HepG2 (cell line): ENCODE data around the gene SIRT7. TPM values are rescaled to one million over a fixed set of nuclear protein-coding genes. Genes with fewer than 3 reads are reported as not detected.
A peak's percentile ranks its signal among the peaks of the same experiment; 100 is the strongest.

ENCODE experiments used
- BORCS8-MEF2B ChIP-seq: sonication (generic); formaldehyde crosslinking; IDR thresholded peaks from 2 replicates; pipeline ENCODE4 v1.8.0; 2022; ENCODE audit warnings: mild to moderate bottlenecking, missing genetic modification reagents
- KDM2A ChIP-seq: sonication (generic); formaldehyde crosslinking; IDR thresholded peaks from 2 replicates; pipeline ENCODE4 v1.4.0; 2020; ENCODE audit warnings: low read depth, missing genetic modification reagents, borderline replicate concordance
- MYPOP ChIP-seq: sonication (generic); formaldehyde crosslinking; IDR thresholded peaks from 2 replicates; pipeline ENCODE4 v1.8.1; 2023; ENCODE audit warnings: mild to moderate bottlenecking, moderate library complexity, missing genetic modification reagents
- PHF8 ChIP-seq: sonication (generic); formaldehyde crosslinking; IDR thresholded peaks from 2 replicates; pipeline ENCODE4 v1.5.0; 2020; ENCODE audit warnings: missing genetic modification reagents
- SRSF1 ChIP-seq: fragments of 200-400 bp; formaldehyde crosslinking; optimal IDR thresholded peaks from 2 replicates; pipeline ENCODE3; 2017; ENCODE audit warnings: mild to moderate bottlenecking, low read depth, low read length, moderate library complexity
- TGIF2 ChIP-seq: IDR thresholded peaks from 2 replicates; pipeline ENCODE4 v1.6.1; 2016; ENCODE audit warnings: control low read depth, missing compliant biosample characterization
- ZBTB39 ChIP-seq: sonication (generic); formaldehyde crosslinking; IDR thresholded peaks from 2 replicates; pipeline ENCODE4 v1.5.0; 2020; ENCODE audit warnings: missing genetic modification reagents
- ZNF687 ChIP-seq: sonication (generic); formaldehyde crosslinking; IDR thresholded peaks from 2 replicates; pipeline ENCODE4 v1.5.1; 2020; ENCODE audit warnings: mild to moderate bottlenecking, missing genetic modification reagents, moderate library complexity
- ZNF766 ChIP-seq: sonication (generic); formaldehyde crosslinking; IDR thresholded peaks from 2 replicates; pipeline ENCODE4 v1.5.0; 2020; ENCODE audit warnings: missing genetic modification reagents, borderline replicate concordance
- ZNF841 ChIP-seq: sonication (generic); formaldehyde crosslinking; IDR thresholded peaks from 2 replicates; pipeline ENCODE4 v1.8.1; 2023; ENCODE audit warnings: missing genetic modification reagents, borderline replicate concordance
- polyA plus RNA-seq, 8 experiments: library from polyadenylated mRNA; depleted of rRNA in 3 of 8; stranded (reverse) in 7 of 8; unstranded in 1 of 8; fragments of >200 nt; fragmentation: Illumina TruSeq in 4 of 8; extraction: Trizol in 4 of 8; gene quantifications; 2 replicates each; pipeline versions ENCODE4 v1.2.1 to v1.2.3, GENCODE V29; 2011 to 2016; ENCODE audit warnings: low read depth in 4 of 8, missing spikeins in 1 of 8, mixed read lengths in 1 of 8; ENCODE audit not compliant: insufficient read depth in 1 of 8
- total RNA-seq, 5 experiments: library from RNA; depleted of rRNA; stranded (reverse); fragments of >200 nt; fragmentation: Illumina TruSeq; extraction: Trizol; gene quantifications; 2 replicates each; pipeline ENCODE4 v1.2.3, GENCODE V29; 2016; ENCODE audit warnings: low read depth in 1 of 5
- TF ChIP-seq, protein P1 (sequence below): sonication (generic); formaldehyde crosslinking; IDR thresholded peaks from 2 replicates; pipeline ENCODE4 v1.4.0; 2020; ENCODE audit warnings: mild to moderate bottlenecking, missing genetic modification reagents
- TF ChIP-seq, protein P2 (sequence below): sonication (generic); formaldehyde crosslinking; IDR thresholded peaks from 2 replicates; pipeline ENCODE4 v1.4.0; 2020; ENCODE audit warnings: missing genetic modification reagents

Gene SIRT7
- total and polyA plus RNA-seq, 2 of the 13 experiments (the other 11 are each of a cell fraction or from before 2014, with no cell fraction given): 8.3 to 24.8 TPM

- peak; percentile 51 for TF ChIP-seq ZNF687 (CRISPR knock-in tag)
- TF ChIP-seq, protein P1, sequence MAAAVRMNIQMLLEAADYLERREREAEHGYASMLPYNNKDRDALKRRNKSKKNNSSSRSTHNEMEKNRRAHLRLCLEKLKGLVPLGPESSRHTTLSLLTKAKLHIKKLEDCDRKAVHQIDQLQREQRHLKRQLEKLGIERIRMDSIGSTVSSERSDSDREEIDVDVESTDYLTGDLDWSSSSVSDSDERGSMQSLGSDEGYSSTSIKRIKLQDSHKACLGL: peak; percentile 47; the same call in 1 of the 2 replicates
- TF ChIP-seq SRSF1: peak; percentile 0
- TF ChIP-seq ZNF766 (CRISPR knock-in tag): peak; percentile 51; the same call in 1 of the 2 replicates
- peak; percentile 69; the same call in 1 of the 2 replicates for TF ChIP-seq TGIF2
- TF ChIP-seq ZBTB39 (CRISPR knock-in tag): peak; percentile 31; the same call in 1 of the 2 replicates
- peak; percentile 79; the same call in 1 of the 2 replicates for TF ChIP-seq MYPOP (CRISPR knock-in tag)
- peak; percentile 56; the same call in 1 of the 2 replicates for TF ChIP-seq KDM2A (CRISPR knock-in tag)
- peak; percentile 66; the same call in 1 of the 2 replicates for TF ChIP-seq ZNF841
- TF ChIP-seq BORCS8-MEF2B (CRISPR knock-in tag): 0 out of 2 replicates have a peak, but pooled peaks have one; percentile 69
- TF ChIP-seq, protein P2, sequence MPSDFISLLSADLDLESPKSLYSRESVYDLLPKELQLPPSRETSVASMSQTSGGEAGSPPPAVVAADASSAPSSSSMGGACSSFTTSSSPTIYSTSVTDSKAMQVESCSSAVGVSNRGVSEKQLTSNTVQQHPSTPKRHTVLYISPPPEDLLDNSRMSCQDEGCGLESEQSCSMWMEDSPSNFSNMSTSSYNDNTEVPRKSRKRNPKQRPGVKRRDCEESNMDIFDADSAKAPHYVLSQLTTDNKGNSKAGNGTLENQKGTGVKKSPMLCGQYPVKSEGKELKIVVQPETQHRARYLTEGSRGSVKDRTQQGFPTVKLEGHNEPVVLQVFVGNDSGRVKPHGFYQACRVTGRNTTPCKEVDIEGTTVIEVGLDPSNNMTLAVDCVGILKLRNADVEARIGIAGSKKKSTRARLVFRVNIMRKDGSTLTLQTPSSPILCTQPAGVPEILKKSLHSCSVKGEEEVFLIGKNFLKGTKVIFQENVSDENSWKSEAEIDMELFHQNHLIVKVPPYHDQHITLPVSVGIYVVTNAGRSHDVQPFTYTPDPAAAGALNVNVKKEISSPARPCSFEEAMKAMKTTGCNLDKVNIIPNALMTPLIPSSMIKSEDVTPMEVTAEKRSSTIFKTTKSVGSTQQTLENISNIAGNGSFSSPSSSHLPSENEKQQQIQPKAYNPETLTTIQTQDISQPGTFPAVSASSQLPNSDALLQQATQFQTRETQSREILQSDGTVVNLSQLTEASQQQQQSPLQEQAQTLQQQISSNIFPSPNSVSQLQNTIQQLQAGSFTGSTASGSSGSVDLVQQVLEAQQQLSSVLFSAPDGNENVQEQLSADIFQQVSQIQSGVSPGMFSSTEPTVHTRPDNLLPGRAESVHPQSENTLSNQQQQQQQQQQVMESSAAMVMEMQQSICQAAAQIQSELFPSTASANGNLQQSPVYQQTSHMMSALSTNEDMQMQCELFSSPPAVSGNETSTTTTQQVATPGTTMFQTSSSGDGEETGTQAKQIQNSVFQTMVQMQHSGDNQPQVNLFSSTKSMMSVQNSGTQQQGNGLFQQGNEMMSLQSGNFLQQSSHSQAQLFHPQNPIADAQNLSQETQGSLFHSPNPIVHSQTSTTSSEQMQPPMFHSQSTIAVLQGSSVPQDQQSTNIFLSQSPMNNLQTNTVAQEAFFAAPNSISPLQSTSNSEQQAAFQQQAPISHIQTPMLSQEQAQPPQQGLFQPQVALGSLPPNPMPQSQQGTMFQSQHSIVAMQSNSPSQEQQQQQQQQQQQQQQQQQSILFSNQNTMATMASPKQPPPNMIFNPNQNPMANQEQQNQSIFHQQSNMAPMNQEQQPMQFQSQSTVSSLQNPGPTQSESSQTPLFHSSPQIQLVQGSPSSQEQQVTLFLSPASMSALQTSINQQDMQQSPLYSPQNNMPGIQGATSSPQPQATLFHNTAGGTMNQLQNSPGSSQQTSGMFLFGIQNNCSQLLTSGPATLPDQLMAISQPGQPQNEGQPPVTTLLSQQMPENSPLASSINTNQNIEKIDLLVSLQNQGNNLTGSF (CRISPR knock-in tag): peak; percentile 59; the same call in 1 of the 2 replicates
- TF ChIP-seq PHF8: peak; percentile 28; the same call in 1 of the 2 replicates
Observed at GRCh38 chr17:81960130-81960958, 42.4 kb upstream of the SIRT7 start (continued).
